Mammary epithelial cell (primary cell): ENCODE measurements around the gene RASGRP3.

Experiments
- CTCF ChIP-seq, 2 donors: IDR thresholded peaks in 1 of 2; conservative IDR thresholded peaks in 1 of 2; 2 replicates each; pipeline ENCODE4 v1.5.1; 2011 to 2012; ENCODE audit warnings: inconsistent platforms in 2 of 2, low read length in 2 of 2, mild to moderate bottlenecking in 2 of 2, control low read depth in 1 of 2, low read depth in 1 of 2; ENCODE audit not compliant: insufficient read depth in 1 of 2; ENCODE audit errors: extremely low read depth in 1 of 2
- EZH2 ChIP-seq: IDR thresholded peaks from 2 replicates; pipeline ENCODE4 v1.6.1; 2012; ENCODE audit warnings: low read length, inconsistent platforms, borderline replicate concordance

- no peak for TF ChIP-seq CTCF (conservative IDR thresholded peaks at IDR 0.05 in 1 of 2, IDR thresholded peaks at IDR 0.05 in 1 of 2; ENCODE audit: extremely low read depth in 1 of 2, insufficient read depth in 1 of 2, low read depth in 1 of 2, low read length in 2 of 2)
- TF ChIP-seq EZH2, result no peak
Observed at GRCh38 chr2:33437297-33437696, 39.2 kb upstream of the RASGRP3 start.
